GM12874 (cell line): Measurements from ENCODE around the gene ZNF487.

Experiments used
- CTCF ChIP-seq: IDR thresholded peaks from 2 replicates; pipeline ENCODE4 v1.5.1; 2011; ENCODE audit warnings: low read depth, mild to moderate bottlenecking, control low read depth, low read length, moderate library complexity; ENCODE audit not compliant: insufficient read depth

ZNF487 gene

DNA sequence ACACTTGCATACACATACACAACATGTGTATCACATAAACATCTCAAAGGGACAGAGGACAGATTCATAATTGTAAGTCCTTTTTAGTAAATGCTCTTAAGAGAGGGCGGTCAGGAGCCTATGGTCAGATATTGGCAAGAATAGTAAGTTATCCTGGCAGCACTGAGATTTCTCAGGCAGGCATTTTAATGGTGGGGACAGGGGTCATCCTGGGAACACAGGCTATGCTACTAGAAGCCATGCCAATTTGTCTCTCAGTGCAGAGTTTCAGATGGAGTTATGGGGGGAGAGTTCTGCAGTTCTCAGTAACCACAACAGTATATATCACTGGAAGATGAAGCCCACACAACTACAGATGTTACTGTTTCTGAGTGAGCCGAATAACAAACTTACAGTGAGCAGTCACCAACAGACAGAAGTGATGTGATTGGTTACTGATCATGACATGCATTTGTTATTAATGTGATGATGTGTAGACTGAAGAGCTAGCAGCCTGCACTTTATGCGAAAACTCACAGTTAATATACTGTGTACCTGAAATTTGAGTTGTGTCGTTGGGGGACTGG lies 16.4 kb downstream of the ZNF487 start:
- TF ChIP-seq CTCF, result no peak

DNA sequence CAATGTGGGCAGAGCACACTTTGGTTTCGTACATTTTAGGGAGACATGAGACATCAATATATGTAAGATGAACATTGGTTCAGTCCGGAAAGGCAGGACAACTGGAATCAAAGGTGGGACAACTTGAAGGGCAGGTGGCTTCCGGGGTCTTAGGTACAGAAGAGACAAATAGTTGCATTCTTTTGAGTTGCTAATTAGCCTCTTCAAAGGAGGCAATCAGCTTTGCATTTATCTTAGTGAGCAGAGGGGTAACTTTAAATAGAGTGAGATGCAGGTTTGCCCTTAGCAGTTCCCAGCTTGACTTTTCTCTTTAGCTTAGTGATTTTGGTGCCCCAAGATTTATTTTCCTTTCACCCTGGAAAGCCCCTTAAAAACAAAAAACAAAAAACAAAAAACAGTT lies 21.3 kb downstream of the ZNF487 start:
- TF ChIP-seq CTCF, result no peak

GRCh38 chr10:43461950-43462349 lies 25.0 kb downstream of the ZNF487 start:
- peak; percentile 43; the same call in 1 of the 2 replicates for TF ChIP-seq CTCF

- no peak for TF ChIP-seq CTCF
Observed at GRCh38 chr10:43471146-43471545, 34.2 kb downstream of the ZNF487 start.

GRCh38 chr10:43471935-43472720 lies 35.2 kb downstream of the ZNF487 start:
- TF ChIP-seq CTCF, result no peak

- TF ChIP-seq CTCF, result no peak
Observed at GRCh38 chr10:43479275-43479674, 42.4 kb downstream of the ZNF487 start.

DNA sequence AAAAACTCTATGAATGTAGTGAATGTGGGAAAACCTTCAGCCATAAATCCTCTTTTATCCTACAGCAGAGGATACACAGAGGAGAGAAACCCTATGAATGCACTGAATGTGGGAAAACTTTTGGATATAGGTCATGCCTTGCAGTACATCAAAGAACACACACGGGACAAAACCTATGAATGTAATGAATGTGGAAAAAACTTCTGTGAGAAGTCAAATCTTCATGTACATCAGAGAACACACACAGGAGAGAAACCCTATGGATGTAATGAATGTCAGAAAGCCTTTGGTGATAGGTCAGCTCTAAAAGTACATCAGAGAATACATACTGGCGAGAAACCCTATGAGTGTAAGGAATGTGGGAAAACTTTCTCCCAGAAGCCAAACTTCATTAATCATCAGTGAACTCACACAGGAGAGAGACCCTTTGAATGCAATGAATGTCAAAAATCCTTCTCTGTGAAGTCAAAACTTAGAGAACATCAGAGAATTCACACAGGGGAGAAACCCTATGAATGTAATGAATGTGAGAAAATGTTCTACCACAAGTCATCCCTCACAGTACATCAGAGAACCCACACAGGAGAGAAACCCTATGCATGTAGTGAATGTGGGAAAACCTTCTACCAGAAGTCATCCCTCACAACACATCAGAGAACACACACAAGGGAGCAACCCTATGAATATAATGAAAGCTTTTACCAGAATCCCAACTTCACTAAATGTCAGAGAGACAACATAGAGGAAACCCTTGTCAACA lies 45.6 kb downstream of the ZNF487 start:
- no peak for TF ChIP-seq CTCF
